Panc1 (cell line): ENCODE measurements around the gene NUTF2. TPM values are rescaled to one million over a fixed set of nuclear protein-coding genes. Genes with fewer than 3 reads are reported as not detected.

ENCODE experiments used
- ATAC-seq: fragments of 200-7000 bp; cut with Tn5 transposase; 2 replicates; pipeline ENCODE4 v1.9.1; 2020; ENCODE audit warnings: mild to moderate bottlenecking, moderate library complexity
- BruUV-seq: library from RNA; stranded (reverse); fragments of 400-500 nt; replicated peaks from 2 replicates; lab custom pipeline; 2021; lab: Mats Ljungman, UMichigan
- CTCF ChIA-PET: fragments of 300-600 bp; sonication (Branson Sonifier 250); formaldehyde crosslinking; loops from one replicate; lab custom pipeline; 2022; ENCODE audit warnings: antibody characterized with exemption; lab: Charles Lee
- POLR2A ChIA-PET: fragments of 300-600 bp; sonication (Branson Sonifier 250); formaldehyde crosslinking; loops from one replicate; lab custom pipeline; 2022; ENCODE audit warnings: antibody characterized with exemption; lab: Charles Lee
- DNase-seq: peaks from one replicate; pipeline ENCODE4 v3.0.0-alpha.2; 2010; ENCODE audit warnings: low read depth, low spot score
- H3K27ac ChIP-seq: 2 replicates; pipeline ENCODE4 v1.5.1; 2011; ENCODE audit warnings: mild to moderate bottlenecking, low read length, inconsistent platforms
- H3K27me3 ChIP-seq: fragments of 200-500 bp; sonication (Bioruptor generic); 2 replicates; pipeline ENCODE4 v1.6.0; 2014; ENCODE audit warnings: low read length, inconsistent platforms; ENCODE audit not compliant: control insufficient read depth, insufficient read depth
- H3K36me3 ChIP-seq: fragments of 200-500 bp; sonication (Bioruptor generic); 2 replicates; pipeline ENCODE4 v1.5.1; 2014; ENCODE audit warnings: inconsistent platforms, mild to moderate bottlenecking, low read length, moderate library complexity; ENCODE audit not compliant: control insufficient read depth, insufficient read depth
- H3K4me1 ChIP-seq: 2 replicates; pipeline ENCODE4 v1.5.1; 2011; ENCODE audit warnings: inconsistent platforms, mild to moderate bottlenecking, low read length, moderate library complexity; ENCODE audit not compliant: control insufficient read depth, insufficient read depth
- H3K4me3 ChIP-seq, 2 experiments: 2 replicates each; pipeline ENCODE4 v1.5.1; 2011 to 2012; ENCODE audit warnings: low read depth in 2 of 2, low read length in 2 of 2, mild to moderate bottlenecking in 2 of 2, inconsistent platforms in 1 of 2, moderate library complexity in 1 of 2
- H3K9me3 ChIP-seq: fragments of 200-500 bp; sonication (Bioruptor generic); 2 replicates; pipeline ENCODE4 v1.5.1; 2014; ENCODE audit warnings: low read depth, mild to moderate bottlenecking, inconsistent platforms, low read length, moderate library complexity; ENCODE audit not compliant: control insufficient read depth, insufficient read depth
- POLR2AphosphoS5 ChIP-seq: IDR thresholded peaks from 2 replicates; pipeline ENCODE4 v1.6.1; 2012; ENCODE audit warnings: mild to moderate bottlenecking, low read depth, low read length, moderate library complexity
- SIN3A ChIP-seq: IDR thresholded peaks from 2 replicates; pipeline ENCODE4 v1.6.1; 2012; ENCODE audit warnings: low read depth, mild to moderate bottlenecking, low read length, moderate library complexity, borderline replicate concordance; ENCODE audit not compliant: insufficient read depth
- TCF7L2 ChIP-seq: IDR thresholded peaks from 2 replicates; pipeline ENCODE4 v1.6.1; 2011; ENCODE audit warnings: mild to moderate bottlenecking, low read depth, low read length, inconsistent platforms
- in situ Hi-C: cut with HindIII; loops from 2 replicates; pipeline ENCODE4 v1.10.0; 2016; ENCODE audit warnings: low sequenced_read_pairs, low pct_unique_long_range_greater_than_20kb
- intact Hi-C: fragments of 100-400 bp; cut with micrococcal nuclease; formaldehyde crosslinking; loops from one replicate; pipeline ENCODE4 v1.10.0; 2022; ENCODE audit not compliant: unreplicated experiment
- total RNA-seq: library from RNA; stranded (reverse); gene quantifications from one replicate; pipeline ENCODE4 v1.2.1, GENCODE V29; 2021; ENCODE audit not compliant: unreplicated experiment
- TF ChIP-seq, protein P1 (sequence below): fragments of 450-650 bp; IDR thresholded peaks from 2 replicates; pipeline ENCODE4 v1.5.1; 2017; ENCODE audit warnings: mild to moderate bottlenecking
- TF ChIP-seq, protein P2 (sequence below), 2 experiments: IDR thresholded peaks; 2 replicates each; pipeline ENCODE4 v1.6.1; 2011 to 2012; ENCODE audit warnings: low read depth in 2 of 2, control low read depth in 1 of 2, low read length in 1 of 2, mild to moderate bottlenecking in 1 of 2, moderate library complexity in 1 of 2; ENCODE audit not compliant: insufficient read depth in 1 of 2

NUTF2 gene
- total RNA-seq, 1 experiment from 2014 or later, result 119 TPM

DNA sequence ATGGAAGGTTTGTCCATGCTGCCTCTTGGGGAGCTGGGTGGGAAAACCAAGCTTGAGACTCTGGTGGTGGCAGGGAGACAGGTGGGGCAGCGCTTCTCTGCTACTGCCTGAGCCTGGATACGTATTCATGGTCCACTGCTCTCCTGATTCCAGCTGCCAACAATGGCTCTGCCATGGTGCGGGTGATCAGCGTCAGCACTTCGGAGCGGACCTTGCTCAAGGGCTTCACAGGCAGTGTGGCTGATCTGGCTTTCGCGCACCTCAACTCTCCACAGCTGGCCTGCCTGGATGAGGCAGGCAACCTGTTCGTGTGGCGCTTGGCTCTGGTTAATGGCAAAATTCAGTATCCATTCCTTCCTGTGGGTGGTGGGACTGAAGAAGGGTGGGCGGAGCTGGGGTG is 30.3 kb downstream of the NUTF2 start:
- ATAC-seq, result no peak
- Histone ChIP-seq H3K9me3 (no peaks in the 10 kb centered on the region), H3K27me3 (no peaks in the 10 kb centered on the region), H3K4me3 (no peak overlapping the region), H3K36me3 (no peaks in the 10 kb centered on the region; the same call in none of the 2 replicates), H3K4me1 (peaks cover 17% of the 10 kb centered on the region), H3K27ac (no peak overlapping the region)
- no TSS peak for BruUV-seq
- in situ Hi-C loops, result no loop called here
- intact Hi-C loops, result no loop called here
- ChIA-PET CTCF (interaction anchor here (0.6 kb wide), 1 partner anchor 11 kb away, joined by 6 read pairs; no protein-coding TSS in a partner anchor), POLR2A (no interaction called here)
- TF ChIP-seq POLR2AphosphoS5 (no peak), TCF7L2 (no peak), SIN3A (no peak)
- TF ChIP-seq, protein P1, sequence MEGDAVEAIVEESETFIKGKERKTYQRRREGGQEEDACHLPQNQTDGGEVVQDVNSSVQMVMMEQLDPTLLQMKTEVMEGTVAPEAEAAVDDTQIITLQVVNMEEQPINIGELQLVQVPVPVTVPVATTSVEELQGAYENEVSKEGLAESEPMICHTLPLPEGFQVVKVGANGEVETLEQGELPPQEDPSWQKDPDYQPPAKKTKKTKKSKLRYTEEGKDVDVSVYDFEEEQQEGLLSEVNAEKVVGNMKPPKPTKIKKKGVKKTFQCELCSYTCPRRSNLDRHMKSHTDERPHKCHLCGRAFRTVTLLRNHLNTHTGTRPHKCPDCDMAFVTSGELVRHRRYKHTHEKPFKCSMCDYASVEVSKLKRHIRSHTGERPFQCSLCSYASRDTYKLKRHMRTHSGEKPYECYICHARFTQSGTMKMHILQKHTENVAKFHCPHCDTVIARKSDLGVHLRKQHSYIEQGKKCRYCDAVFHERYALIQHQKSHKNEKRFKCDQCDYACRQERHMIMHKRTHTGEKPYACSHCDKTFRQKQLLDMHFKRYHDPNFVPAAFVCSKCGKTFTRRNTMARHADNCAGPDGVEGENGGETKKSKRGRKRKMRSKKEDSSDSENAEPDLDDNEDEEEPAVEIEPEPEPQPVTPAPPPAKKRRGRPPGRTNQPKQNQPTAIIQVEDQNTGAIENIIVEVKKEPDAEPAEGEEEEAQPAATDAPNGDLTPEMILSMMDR, result no peak
- TF ChIP-seq, protein P2, sequence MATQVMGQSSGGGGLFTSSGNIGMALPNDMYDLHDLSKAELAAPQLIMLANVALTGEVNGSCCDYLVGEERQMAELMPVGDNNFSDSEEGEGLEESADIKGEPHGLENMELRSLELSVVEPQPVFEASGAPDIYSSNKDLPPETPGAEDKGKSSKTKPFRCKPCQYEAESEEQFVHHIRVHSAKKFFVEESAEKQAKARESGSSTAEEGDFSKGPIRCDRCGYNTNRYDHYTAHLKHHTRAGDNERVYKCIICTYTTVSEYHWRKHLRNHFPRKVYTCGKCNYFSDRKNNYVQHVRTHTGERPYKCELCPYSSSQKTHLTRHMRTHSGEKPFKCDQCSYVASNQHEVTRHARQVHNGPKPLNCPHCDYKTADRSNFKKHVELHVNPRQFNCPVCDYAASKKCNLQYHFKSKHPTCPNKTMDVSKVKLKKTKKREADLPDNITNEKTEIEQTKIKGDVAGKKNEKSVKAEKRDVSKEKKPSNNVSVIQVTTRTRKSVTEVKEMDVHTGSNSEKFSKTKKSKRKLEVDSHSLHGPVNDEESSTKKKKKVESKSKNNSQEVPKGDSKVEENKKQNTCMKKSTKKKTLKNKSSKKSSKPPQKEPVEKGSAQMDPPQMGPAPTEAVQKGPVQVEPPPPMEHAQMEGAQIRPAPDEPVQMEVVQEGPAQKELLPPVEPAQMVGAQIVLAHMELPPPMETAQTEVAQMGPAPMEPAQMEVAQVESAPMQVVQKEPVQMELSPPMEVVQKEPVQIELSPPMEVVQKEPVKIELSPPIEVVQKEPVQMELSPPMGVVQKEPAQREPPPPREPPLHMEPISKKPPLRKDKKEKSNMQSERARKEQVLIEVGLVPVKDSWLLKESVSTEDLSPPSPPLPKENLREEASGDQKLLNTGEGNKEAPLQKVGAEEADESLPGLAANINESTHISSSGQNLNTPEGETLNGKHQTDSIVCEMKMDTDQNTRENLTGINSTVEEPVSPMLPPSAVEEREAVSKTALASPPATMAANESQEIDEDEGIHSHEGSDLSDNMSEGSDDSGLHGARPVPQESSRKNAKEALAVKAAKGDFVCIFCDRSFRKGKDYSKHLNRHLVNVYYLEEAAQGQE (IDR thresholded peaks at IDR 0.05; ENCODE audit: insufficient read depth in 1 of 2, low read depth in 2 of 2, low read length in 1 of 2), result no peak
- no peak for DNase-seq

DNA sequence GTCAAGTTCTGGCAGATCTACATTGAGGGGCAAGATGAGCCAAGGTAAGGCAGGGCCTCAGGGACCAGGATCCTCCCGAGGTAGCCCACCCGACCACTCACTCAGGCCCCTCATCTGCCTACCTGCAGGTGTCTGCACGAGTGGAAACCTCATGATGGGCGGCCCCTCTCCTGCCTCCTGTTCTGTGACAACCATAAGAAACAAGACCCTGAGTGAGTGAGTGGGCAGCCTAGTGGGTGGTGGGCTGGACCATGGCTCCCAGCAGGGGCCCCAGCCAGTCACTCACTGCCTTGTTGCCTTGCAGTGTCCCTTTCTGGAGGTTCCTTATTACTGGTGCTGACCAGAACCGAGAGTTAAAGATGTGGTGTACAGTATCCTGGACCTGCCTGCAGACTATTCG is 31.5 kb downstream of the NUTF2 start:
- DNase-seq, result no peak
- H3K27ac ChIP-seq, result no peak overlapping the region
- no peak for ATAC-seq
- CTCF ChIA-PET, result no interaction called here
- no peaks in the 10 kb centered on the region; the same call in none of the 2 replicates for H3K36me3 ChIP-seq
- H3K9me3 ChIP-seq, result no peaks in the 10 kb centered on the region
- no peak for TF ChIP-seq SIN3A
- no peak for TF ChIP-seq POLR2AphosphoS5
- TF ChIP-seq, protein P1, result no peak
- TF ChIP-seq, protein P2 (IDR thresholded peaks at IDR 0.05; ENCODE audit: insufficient read depth in 1 of 2, low read depth in 2 of 2, low read length in 1 of 2), result no peak
- TF ChIP-seq TCF7L2, result no peak
- peaks cover 11% of the 10 kb centered on the region for H3K4me1 ChIP-seq
- H3K27me3 ChIP-seq, result no peaks in the 10 kb centered on the region
- POLR2A ChIA-PET, result no interaction called here
- intact Hi-C loops, result no loop called here
- no TSS peak for BruUV-seq
- in situ Hi-C loops, result no loop called here
- no peak overlapping the region for H3K4me3 ChIP-seq
